Embryonic facial prominence (tissue), 1 donor: Measurements from ENCODE around the gene C14orf132.

Experiments used
- DNase-seq: peaks from one replicate; pipeline ENCODE4 v3.0.0-alpha.2; 2016; ENCODE audit errors: extremely low spot score

The C14orf132 gene

GRCh38 chr14:96039633-96040311 lies 610 bp downstream of the C14orf132 start:
- no peak for DNase-seq

- DNase-seq: peak; percentile 59
These were observed 1.7 kb downstream of the C14orf132 start for GRCh38 chr14:96040828-96041371.

DNA sequence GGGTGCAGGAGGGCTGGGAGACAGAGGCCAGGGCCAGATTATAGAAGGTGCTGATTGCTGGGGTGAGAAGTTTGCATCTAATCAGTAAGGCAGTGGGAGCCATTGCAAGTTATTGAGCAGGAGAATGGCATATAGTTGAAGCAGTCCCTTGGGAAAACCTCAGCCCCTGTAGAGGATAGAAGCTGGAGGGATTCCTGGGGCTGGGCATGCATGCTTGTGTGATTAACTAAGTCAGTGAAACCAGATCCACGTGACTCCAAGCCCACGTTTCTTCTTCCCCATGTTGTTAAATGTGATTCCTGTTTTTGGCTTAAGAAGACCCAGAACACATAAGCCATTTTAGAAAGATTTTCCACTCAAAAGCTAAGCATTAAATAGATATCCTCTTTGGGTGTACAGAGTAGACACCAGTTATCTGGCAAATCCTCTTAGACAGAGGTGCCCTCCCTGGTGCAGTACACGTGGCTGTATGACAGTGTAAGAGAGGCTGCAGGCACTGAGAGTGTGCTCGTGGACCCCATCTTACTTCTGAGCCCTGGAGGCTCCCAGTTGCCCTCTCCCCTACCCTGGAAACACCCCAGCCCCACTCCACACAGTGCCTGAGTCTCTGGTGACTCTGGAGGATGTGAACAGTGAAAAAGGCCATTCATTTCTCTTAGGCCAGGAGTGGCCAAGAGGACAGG lies 3.2 kb downstream of the C14orf132 start:
- no peak for DNase-seq

DNA sequence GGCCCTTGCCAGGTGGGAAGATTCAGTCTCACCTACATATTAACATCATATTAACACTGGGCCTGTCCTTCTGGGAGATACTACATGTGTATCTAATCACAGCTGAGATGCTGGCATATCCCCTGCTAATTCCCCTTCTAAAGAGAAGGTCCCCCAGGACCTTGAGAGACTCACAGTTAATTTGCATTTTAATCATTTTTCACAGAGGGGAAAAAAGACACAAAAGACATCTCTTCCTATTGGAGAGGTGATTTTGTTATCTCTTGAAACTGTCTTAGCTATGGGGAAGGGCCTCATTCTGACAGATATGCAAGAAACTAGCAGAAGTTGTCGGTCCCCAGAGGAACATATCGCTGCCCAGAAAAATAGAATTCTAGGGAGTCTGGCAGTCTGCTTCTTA lies 7.5 kb downstream of the C14orf132 start:
- no peak for DNase-seq

DNA sequence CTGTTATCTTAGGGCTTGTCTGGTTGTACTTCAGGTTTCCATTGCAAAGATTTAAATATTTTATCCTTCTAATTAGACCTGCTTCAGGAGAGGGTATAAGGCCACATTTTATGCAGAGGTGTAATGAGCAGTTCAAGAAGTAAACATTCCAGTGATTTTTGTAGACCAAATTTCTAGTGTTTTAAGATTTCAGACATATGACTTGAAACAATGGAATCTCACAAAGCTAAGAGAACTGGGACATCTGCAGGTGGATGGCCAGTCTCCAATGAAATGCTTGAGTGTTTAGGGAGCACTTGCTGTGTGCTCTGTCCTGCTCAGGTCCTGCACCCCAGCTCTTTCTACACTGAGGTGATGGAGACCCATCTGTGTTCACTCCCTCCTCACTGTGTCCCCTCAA lies 7.9 kb downstream of the C14orf132 start:
- no peak for DNase-seq

DNA sequence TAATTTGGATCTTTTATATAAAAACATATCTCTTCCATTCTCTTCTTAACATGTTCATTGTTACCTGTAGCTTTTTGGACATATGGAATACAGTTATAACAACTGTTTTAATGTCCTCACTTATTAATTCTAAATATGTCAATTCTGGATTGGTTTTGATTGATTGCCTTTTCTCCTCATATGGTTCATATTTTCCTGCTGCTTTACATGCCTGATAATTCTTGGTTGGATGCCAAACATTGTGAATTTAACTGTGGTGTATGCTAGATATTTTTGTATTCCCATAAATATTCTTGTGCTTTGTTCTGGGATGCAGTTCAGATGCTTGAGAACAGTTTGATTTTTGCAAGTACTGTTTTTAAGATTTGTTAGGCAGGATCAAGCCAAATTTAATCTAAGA lies 10.8 kb downstream of the C14orf132 start:
- DNase-seq: no peak

GRCh38 chr14:96050482-96050881 lies 11.3 kb downstream of the C14orf132 start:
- no peak for DNase-seq

GRCh38 chr14:96051231-96051630 lies 12.1 kb downstream of the C14orf132 start:
- no peak for DNase-seq

- no peak for DNase-seq
These were observed 12.7 kb downstream of the C14orf132 start for GRCh38 chr14:96051642-96052540.

GRCh38 chr14:96052541-96053247 lies 13.5 kb downstream of the C14orf132 start:
- DNase-seq: no peak

- no peak for DNase-seq
These were observed 14.1 kb downstream of the C14orf132 start for GRCh38 chr14:96053248-96053599.

DNA sequence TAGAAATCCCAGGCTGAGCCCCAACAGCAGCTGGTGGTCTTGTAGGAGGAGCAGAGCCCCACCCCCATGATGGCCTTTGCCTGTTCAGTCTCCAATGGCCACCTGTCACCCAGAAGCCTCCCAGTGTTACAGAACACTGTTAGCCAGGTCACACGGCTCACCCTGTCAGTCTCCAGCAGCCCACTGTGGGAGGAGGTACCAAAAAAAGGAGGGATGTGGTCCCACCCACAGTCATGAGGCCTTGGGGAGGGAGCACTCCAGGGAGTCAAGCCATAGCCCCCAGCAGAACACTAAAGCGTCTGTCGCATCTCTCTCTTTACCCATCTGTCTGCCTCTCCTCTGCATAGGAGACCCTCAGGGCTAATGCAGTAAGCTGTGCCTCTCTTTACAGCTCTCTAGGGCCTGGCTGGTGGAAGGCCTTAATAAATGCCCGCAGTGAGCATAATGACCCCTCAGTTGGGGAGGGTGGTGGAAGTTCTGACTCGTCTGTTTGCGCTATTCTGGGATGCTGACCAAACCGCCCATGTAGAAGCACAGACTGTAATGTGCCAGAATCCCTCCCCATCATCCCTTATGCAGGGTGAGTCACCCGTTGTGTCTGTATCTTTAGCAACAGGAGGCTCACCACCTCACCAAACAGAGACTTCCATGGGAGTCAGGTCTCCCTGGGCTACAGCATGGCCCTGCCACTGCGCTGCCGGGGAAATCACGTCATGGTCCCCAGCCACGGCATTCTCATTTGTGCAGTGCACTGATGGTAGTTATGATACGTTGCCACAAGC lies 14.6 kb downstream of the C14orf132 start:
- no peak for DNase-seq

- DNase-seq: no peak
These were observed 15.5 kb downstream of the C14orf132 start for GRCh38 chr14:96054661-96055060.

DNA sequence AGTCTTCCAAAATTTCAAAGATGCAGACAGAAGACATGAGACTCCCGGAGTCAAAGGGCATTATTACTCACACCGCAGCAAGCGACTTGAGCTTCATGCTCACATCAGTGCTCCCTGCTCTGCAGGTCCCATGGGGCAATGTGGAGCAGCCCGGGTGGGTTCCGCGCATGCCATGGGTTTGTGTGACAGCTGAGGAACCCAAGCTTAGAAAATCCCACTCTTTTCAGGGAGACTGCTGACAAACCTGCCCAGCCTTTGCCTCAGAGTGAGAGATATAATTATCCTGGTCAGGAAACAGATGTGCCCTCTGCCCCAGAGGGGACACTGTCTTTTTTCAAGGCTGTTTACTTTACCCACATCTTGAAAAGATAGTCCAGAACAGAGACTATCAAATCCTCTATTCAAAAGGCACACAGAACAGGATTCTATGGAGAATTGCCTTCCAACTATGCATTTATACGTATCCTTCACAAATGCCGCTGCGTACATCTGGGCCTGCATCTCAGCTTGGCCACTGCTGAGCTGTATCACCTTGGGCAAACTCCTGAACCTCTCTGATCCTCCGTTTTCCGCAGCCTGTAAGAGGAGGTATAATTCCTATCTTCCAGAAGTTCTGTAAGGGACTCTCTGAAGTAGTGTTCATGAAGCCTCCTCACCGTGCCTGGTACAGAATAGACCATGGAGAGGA lies 16.0 kb downstream of the C14orf132 start:
- no peak for DNase-seq

DNA sequence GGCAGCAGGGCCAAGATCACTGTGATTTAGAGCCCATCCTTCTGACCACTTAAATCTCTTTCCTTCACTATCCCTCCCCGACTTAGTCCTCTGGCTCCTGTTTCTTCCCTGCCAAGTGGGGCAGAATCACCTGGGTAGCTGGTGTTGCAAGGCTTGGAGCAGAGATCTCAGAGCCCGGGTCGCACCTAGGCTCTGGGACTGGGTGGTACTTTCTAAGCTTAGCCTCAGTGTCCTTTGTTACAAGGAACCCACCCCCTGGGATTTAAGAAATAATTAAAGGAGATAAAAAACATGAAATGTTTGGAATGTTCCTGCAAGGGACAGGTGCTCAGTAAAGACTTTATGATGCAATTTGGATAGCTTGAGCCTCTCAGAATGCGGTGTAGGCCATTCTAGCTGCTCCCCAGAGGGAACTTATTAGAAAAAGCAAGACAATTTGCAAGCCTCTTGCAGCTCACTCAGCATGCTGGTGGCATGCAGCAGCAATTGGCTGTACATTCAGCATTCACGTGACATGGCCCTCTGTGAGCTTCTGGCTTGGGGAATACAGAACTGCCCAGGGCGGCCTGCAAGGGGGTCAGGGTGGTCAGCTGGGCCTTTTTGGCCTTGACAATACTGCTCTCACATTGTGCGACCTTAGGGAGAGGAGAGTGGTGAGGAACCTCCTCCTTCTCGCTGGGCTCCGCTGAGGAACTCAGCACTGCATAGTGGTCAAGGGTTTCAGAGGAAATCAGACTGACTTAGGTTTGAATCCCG lies 16.8 kb downstream of the C14orf132 start:
- no peak for DNase-seq

- no peak for DNase-seq
These were observed 17.6 kb downstream of the C14orf132 start for GRCh38 chr14:96056509-96057422.

DNA sequence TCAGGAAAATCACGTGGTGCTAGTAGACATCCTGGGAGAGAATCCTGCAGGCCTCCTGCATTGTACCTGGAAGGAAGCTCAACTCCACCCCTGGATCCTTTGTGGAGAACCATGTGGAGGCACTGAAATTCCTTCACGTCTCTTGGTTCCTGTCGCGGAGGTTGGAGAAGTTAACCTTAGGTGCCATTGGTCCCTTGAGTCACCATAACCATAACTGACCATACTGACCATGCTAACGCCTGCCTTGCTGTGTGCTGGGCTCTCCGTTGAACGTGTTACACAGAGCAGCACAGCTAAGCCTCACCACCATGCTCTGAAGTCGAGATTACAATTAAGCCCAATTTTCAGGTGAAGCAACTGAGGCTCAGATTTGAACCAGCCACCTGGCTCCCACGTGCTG lies 18.6 kb downstream of the C14orf132 start:
- DNase-seq: no peak

DNA sequence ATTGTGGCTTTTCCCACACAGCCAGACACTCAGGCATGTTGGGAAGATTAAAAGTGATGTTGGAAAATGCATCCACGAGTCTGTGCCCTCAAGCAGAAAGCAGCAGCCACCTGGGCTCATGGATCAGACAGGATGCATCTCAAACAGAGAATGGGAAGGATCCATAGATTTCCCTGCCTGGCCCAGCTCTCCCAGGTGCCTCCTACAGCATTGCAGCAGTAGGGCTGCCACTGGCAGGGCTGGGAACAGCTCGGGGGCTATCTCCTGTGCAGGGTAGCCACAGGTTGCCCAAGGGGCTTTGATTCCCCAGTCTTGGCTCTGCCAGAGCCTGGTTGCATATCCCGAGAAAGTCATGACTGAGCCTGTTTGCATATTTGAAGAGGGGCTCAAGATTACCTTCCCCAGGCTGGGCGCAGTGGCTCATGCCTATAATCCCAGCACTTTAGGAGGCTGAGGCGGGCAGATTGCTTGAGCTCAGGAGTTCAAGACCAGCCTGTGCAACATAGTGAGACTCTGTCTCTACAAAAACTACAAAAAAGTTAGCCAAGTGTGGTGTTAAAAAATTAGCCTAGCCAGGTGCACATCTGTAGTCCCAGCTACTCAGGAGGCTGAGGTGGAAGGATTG lies 19.5 kb downstream of the C14orf132 start:
- no peak for DNase-seq
